Naive thymus-derived CD4-positive, alpha-beta T cell (primary cell): Measurements from ENCODE around the gene UBN1. TPM values are rescaled to one million over a fixed set of nuclear protein-coding genes. Genes with fewer than 3 reads are reported as not detected.

Source experiments
- ATAC-seq: fragments of 150-1000 bp; cut with Tn5 transposase; 2 replicates; pipeline ENCODE4 v1.10.0; 2021; ENCODE audit warnings: mild to moderate bottlenecking, moderate library complexity
- CTCF ChIA-PET: fragments of 350-600 bp; sonication (Branson Sonifier 250); formaldehyde crosslinking; loops from one replicate; lab custom pipeline; 2021; ENCODE audit warnings: antibody characterized with exemption; lab: Charles Lee
- POLR2A ChIA-PET: fragments of 350-600 bp; sonication (Branson Sonifier 250); formaldehyde crosslinking; loops from one replicate; lab custom pipeline; 2021; ENCODE audit warnings: antibody characterized with exemption, inconsistent platforms; lab: Charles Lee
- DNase-seq, 9 donors: peaks; one replicate each; pipeline versions ENCODE4 v3.0.0 to v3.0.0-alpha.2; 2020 to 2022; ENCODE audit warnings: mixed read lengths in 1 of 9
- H3K27ac ChIP-seq: one replicate; pipeline ENCODE4 v1.7.0; 2013; ENCODE audit warnings: mild to moderate bottlenecking, low read depth, low read length, moderate library complexity
- H3K27me3 ChIP-seq, 2 donors: one replicate each; pipeline ENCODE4 v1.7.0; 2013; ENCODE audit warnings: low read length in 2 of 2, mild to moderate bottlenecking in 2 of 2, moderate library complexity in 2 of 2; ENCODE audit not compliant: control insufficient read depth in 2 of 2, insufficient read depth in 2 of 2
- H3K36me3 ChIP-seq, 3 experiments: 1 replicate in 2 of 3; 2 replicates in 1 of 3; pipeline ENCODE4 v1.7.0; 2013; ENCODE audit warnings: low read length in 3 of 3, mild to moderate bottlenecking in 3 of 3, moderate library complexity in 1 of 3; ENCODE audit not compliant: insufficient read depth in 3 of 3, control insufficient read depth in 2 of 3
- H3K4me1 ChIP-seq, 2 donors: one replicate each; pipeline ENCODE4 v1.7.0; 2013; ENCODE audit warnings: low read length in 2 of 2, mild to moderate bottlenecking in 2 of 2, moderate library complexity in 1 of 2; ENCODE audit not compliant: control insufficient read depth in 2 of 2, insufficient read depth in 2 of 2
- H3K4me3 ChIP-seq: 2 replicates; pipeline ENCODE4 v1.7.0; 2013; ENCODE audit warnings: mild to moderate bottlenecking, low read length
- H3K9me3 ChIP-seq, 3 experiments: 1 replicate in 2 of 3; 2 replicates in 1 of 3; pipeline ENCODE4 v1.7.0; 2013; ENCODE audit warnings: low read length in 3 of 3; ENCODE audit not compliant: control insufficient read depth in 2 of 3
- H3K27ac Mint-ChIP-seq, 9 donors: one replicate each; pipeline ENCODE4 v1.8.0; 2020 to 2022; ENCODE audit warnings: mixed read lengths in 9 of 9, mild to moderate bottlenecking in 8 of 9, moderate library complexity in 5 of 9, inconsistent platforms in 2 of 9
- H3K27me3 Mint-ChIP-seq, 5 donors: one replicate each; pipeline ENCODE4 v1.8.0; 2021 to 2022; ENCODE audit warnings: mixed read lengths in 5 of 5, mild to moderate bottlenecking in 1 of 5
- H3K36me3 Mint-ChIP-seq, 5 donors: one replicate each; pipeline ENCODE4 v1.8.0; 2020 to 2022; ENCODE audit warnings: mixed read lengths in 5 of 5, mild to moderate bottlenecking in 3 of 5, inconsistent platforms in 1 of 5
- H3K4me1 Mint-ChIP-seq, 7 donors: one replicate each; pipeline ENCODE4 v1.8.0; 2020 to 2022; ENCODE audit warnings: mixed read lengths in 7 of 7, mild to moderate bottlenecking in 3 of 7, inconsistent platforms in 1 of 7
- H3K4me3 Mint-ChIP-seq, 10 donors: one replicate each; pipeline ENCODE4 v1.8.0; 2020 to 2022; ENCODE audit warnings: mild to moderate bottlenecking in 10 of 10, mixed read lengths in 10 of 10, moderate library complexity in 6 of 10, inconsistent platforms in 2 of 10
- H3K9me3 Mint-ChIP-seq, 11 donors: one replicate each; pipeline ENCODE4 v1.8.0; 2020 to 2022; ENCODE audit warnings: mixed read lengths in 11 of 11, mild to moderate bottlenecking in 4 of 11, inconsistent platforms in 1 of 11, moderate library complexity in 1 of 11
- intact Hi-C, 2 donors: fragments of 100-400 bp; cut with micrococcal nuclease; formaldehyde crosslinking; loops; one replicate each; pipeline ENCODE4 v1.15.1; 2023
- polyA plus RNA-seq, 2 donors: library from polyadenylated mRNA; unstranded; fragments of 300-500 nt; fragmentation: Illumina TruSeq; gene quantifications; one replicate each; pipeline ENCODE4 v1.2.3, GENCODE V29; 2021
- total RNA-seq, 6 experiments: library from RNA in 5 of 6; stranded (reverse) in 5 of 6; gene quantifications; 1 replicate in 5 of 6; 2 replicates in 1 of 6; pipeline ENCODE4 v1.2.3 and lab custom pipeline; 2021 to 2026

UBN1 gene
- total and polyA plus RNA-seq, 7 experiments from 2014 or later, result 11.0 to 58.7 (median 40.0) TPM

GRCh38 chr16:4836727-4837126 is 10.6 kb upstream of the UBN1 start:
- H3K27me3 ChIP-seq, result no peaks in the 10 kb centered on the region
- no peak overlapping the region for H3K27ac ChIP-seq
- Mint-ChIP-seq H3K4me3 (no peak overlapping the region), H3K9me3 (no peaks in the 10 kb centered on the region), H3K36me3 (peaks cover 15 to 44% (median 21%) of the 10 kb centered on the region in 5 donors), H3K4me1 (peaks cover 7 to 25% (median 12%) of the 10 kb centered on the region in 7 donors), H3K27me3 (no peaks in the 10 kb centered on the region), H3K27ac (peak overlapping the region in 4 of 9 donors; percentile 16 to 73 (median 46))
- ChIA-PET POLR2A (interaction anchor here (1.2 kb wide), 1 partner anchor 68 kb away, joined by 6 read pairs; no protein-coding TSS in a partner anchor), CTCF (no interaction called here)
- intact Hi-C loops, result no loop called here
- no peak for ATAC-seq
- H3K36me3 ChIP-seq, result peaks cover 18 to 71% (median 21%) of the 10 kb centered on the region in 3 experiments
- no peaks in the 10 kb centered on the region for H3K4me1 ChIP-seq
- no peaks in the 10 kb centered on the region for H3K9me3 ChIP-seq
- no peak overlapping the region for H3K4me3 ChIP-seq
- no peak for DNase-seq

- Mint-ChIP-seq H3K4me1 (peaks cover 7 to 23% (median 10%) of the 10 kb centered on the region in 7 donors), H3K27ac (peak overlapping the region in 2 of 9 donors; percentile 37 to 41), H3K4me3 (no peak overlapping the region), H3K9me3 (no peaks in the 10 kb centered on the region), H3K27me3 (no peaks in the 10 kb centered on the region), H3K36me3 (peaks cover 11 to 32% (median 20%) of the 10 kb centered on the region in 5 donors)
- ATAC-seq (no peak), DNase-seq (no peak)
- Histone ChIP-seq H3K36me3 (peaks cover 11 to 67% (median 16%) of the 10 kb centered on the region in 3 experiments), H3K9me3 (no peaks in the 10 kb centered on the region), H3K27me3 (no peaks in the 10 kb centered on the region), H3K27ac (no peak overlapping the region), H3K4me1 (no peaks in the 10 kb centered on the region), H3K4me3 (no peak overlapping the region)
- CTCF ChIA-PET, result interaction anchor here (0.7 kb wide), 2 partner anchors 30 to 282 kb away, joined by 3 to 4 read pairs; partner anchors contain the start of gene C16orf96
- POLR2A ChIA-PET, result interaction anchor here (0.6 kb wide), 1 partner anchor 12 kb away, joined by 3 read pairs; no protein-coding TSS in a partner anchor
- intact Hi-C loops, result no loop called here
Measured at GRCh38 chr16:4837733-4838501, 9.4 kb upstream of the UBN1 start.

- H3K4me1 ChIP-seq, result peaks cover 0 to 2% of the 10 kb centered on the region in 2 donors
- ATAC-seq (no peak), DNase-seq (no peak)
- H3K9me3 Mint-ChIP-seq, result no peaks in the 10 kb centered on the region
- H3K36me3 ChIP-seq, result peaks cover 14 to 66% (median 30%) of the 10 kb centered on the region in 3 experiments
- H3K27ac ChIP-seq, result no peak overlapping the region
- CTCF ChIA-PET, result no interaction called here
- intact Hi-C loops, result no loop called here
- POLR2A ChIA-PET, result no interaction called here
- H3K9me3 ChIP-seq, result no peaks in the 10 kb centered on the region
- H3K36me3 Mint-ChIP-seq, result peaks cover 11 to 35% (median 20%) of the 10 kb centered on the region in 5 donors
- no peaks in the 10 kb centered on the region for H3K27me3 ChIP-seq
- no peak overlapping the region for H3K4me3 Mint-ChIP-seq
- H3K27ac Mint-ChIP-seq, result peak overlapping the region in 4 of 9 donors; percentile 18 to 54 (median 34)
- no peaks in the 10 kb centered on the region for H3K27me3 Mint-ChIP-seq
- H3K4me3 ChIP-seq, result no peak overlapping the region
- peaks cover 6 to 24% (median 16%) of the 10 kb centered on the region in 7 donors for H3K4me1 Mint-ChIP-seq
Measured at GRCh38 chr16:4839942-4840341, 7.3 kb upstream of the UBN1 start.

- peak overlapping the region in 3 of 9 donors; percentile 34 to 66 (median 52) for H3K27ac Mint-ChIP-seq
- no peaks in the 10 kb centered on the region for H3K9me3 ChIP-seq
- peaks cover 6 to 12% of the 10 kb centered on the region in 2 donors for H3K4me1 ChIP-seq
- intact Hi-C loops, result no loop called here
- no peaks in the 10 kb centered on the region for H3K27me3 Mint-ChIP-seq
- DNase-seq (no peak), ATAC-seq (no peak)
- H3K27me3 ChIP-seq, result no peaks in the 10 kb centered on the region
- ChIA-PET POLR2A (no interaction called here), CTCF (no interaction called here)
- peaks cover 11 to 35% (median 20%) of the 10 kb centered on the region in 5 donors for H3K36me3 Mint-ChIP-seq
- H3K4me1 Mint-ChIP-seq, result peaks cover 15 to 34% (median 23%) of the 10 kb centered on the region in 7 donors
- H3K36me3 ChIP-seq, result peaks cover 14 to 64% (median 30%) of the 10 kb centered on the region in 3 experiments
- no peak overlapping the region for H3K27ac ChIP-seq
- no peaks in the 10 kb centered on the region for H3K9me3 Mint-ChIP-seq
- no peak overlapping the region for H3K4me3 Mint-ChIP-seq
- no peak overlapping the region for H3K4me3 ChIP-seq
Measured at GRCh38 chr16:4840984-4841383, 6.3 kb upstream of the UBN1 start.

- H3K4me3 ChIP-seq, result peak overlapping the region; percentile 84
- no peaks in the 10 kb centered on the region for H3K27me3 ChIP-seq
- intact Hi-C loops, result loop anchor here (2.0 to 5.0 kb wide), 4 partner anchors 222 to 419 kb away; partner anchors contain the start of genes ALG1 (in 1 of the 2), DNAJA3 (in 1 of the 2), EEF2KMT (in 1 of the 2) and MGRN1 (in 1 of the 2)
- DNase-seq (peak in 6 of 9 donors; percentile 7 to 25 (median 20)), ATAC-seq (no peak)
- peaks cover 30 to 37% of the 10 kb centered on the region in 2 donors for H3K4me1 ChIP-seq
- ChIA-PET CTCF (interaction anchor here (1.3 kb wide), 1 partner anchor 112 kb away, joined by 3 read pairs; the partner anchor contains the start of genes ANKS3 and DNAAF8), POLR2A (interaction anchor here (0.9 to 2.8 kb wide), 5 partner anchors 29 to 312 kb away, joined by 3 to 24 read pairs (median 6); partner anchors contain the start of genes ANKS3, DNAAF8 and ROGDI)
- Mint-ChIP-seq H3K4me1 (peaks cover 46 to 60% (median 53%) of the 10 kb centered on the region in 7 donors), H3K27me3 (no peaks in the 10 kb centered on the region), H3K36me3 (peaks cover 0 to 24% (median 0%) of the 10 kb centered on the region in 5 donors), H3K4me3 (peak overlapping the region; percentile 82 to 96 (median 88)), H3K9me3 (peaks cover 0 to 2% (median 0%) of the 10 kb centered on the region in 11 donors), H3K27ac (peak overlapping the region; percentile 74 to 94 (median 90))
- peaks cover 11 to 33% (median 17%) of the 10 kb centered on the region in 3 experiments for H3K36me3 ChIP-seq
- H3K27ac ChIP-seq, result peak overlapping the region; percentile 99
- H3K9me3 ChIP-seq, result no peaks in the 10 kb centered on the region
Measured at GRCh38 chr16:4846503-4846900, 779 bp upstream of the UBN1 start.
